HepG2 (cell line): ENCODE results near the gene SPAG5. TPM values are rescaled to one million over a fixed set of nuclear protein-coding genes. Genes with fewer than 3 reads are reported as not detected.

ENCODE experiments used
- DRAP1 ChIP-seq: IDR thresholded peaks from 2 replicates; pipeline ENCODE4 v1.6.1; 2016; ENCODE audit warnings: missing genetic modification reagents, missing compliant biosample characterization
- NR2F6 ChIP-seq, 2 experiments: IDR thresholded peaks; 2 replicates each; pipeline ENCODE4 v1.6.1; 2016; ENCODE audit warnings: antibody characterized with exemption in 1 of 2, mild to moderate bottlenecking in 1 of 2
- PBX2 ChIP-seq: IDR thresholded peaks from 2 replicates; pipeline ENCODE4 v1.6.1; 2016; ENCODE audit warnings: control low read depth
- SKI ChIP-seq: fragments of 450-650 bp; IDR thresholded peaks from one replicate; pipeline ENCODE4 v1.6.1; 2018; ENCODE audit warnings: mild to moderate bottlenecking; ENCODE audit not compliant: partially characterized antibody
- U2AF2 ChIP-seq: fragments of 200-400 bp; formaldehyde crosslinking; IDR thresholded peaks from 2 replicates; pipeline ENCODE4 v1.6.1; 2017; ENCODE audit warnings: low read depth, mild to moderate bottlenecking, low read length
- ZBTB25 ChIP-seq: IDR thresholded peaks from 2 replicates; pipeline ENCODE4 v1.6.1; 2018; ENCODE audit warnings: missing genetic modification reagents
- ZBTB33 ChIP-seq: sonication (generic); formaldehyde crosslinking; IDR thresholded peaks from 2 replicates; pipeline ENCODE4 v1.4.0; 2020; ENCODE audit warnings: missing genetic modification reagents
- ZBTB40 ChIP-seq, 2 experiments: fragments of 450-650 bp in 1 of 2; sonication (generic) in 1 of 2; formaldehyde crosslinking in 1 of 2; IDR thresholded peaks; 2 replicates each; pipeline versions ENCODE4 v1.6.1 to v1.8.0; 2016 to 2022; ENCODE audit warnings: antibody characterized with exemption in 1 of 2, mild to moderate bottlenecking in 1 of 2, missing genetic modification reagents in 1 of 2
- ZEB1 ChIP-seq: IDR thresholded peaks from 2 replicates; pipeline ENCODE4 v1.6.1; 2012; ENCODE audit warnings: mild to moderate bottlenecking, low read depth, inconsistent platforms; ENCODE audit not compliant: insufficient replicate concordance
- ZFP36L1 ChIP-seq: sonication (generic); formaldehyde crosslinking; IDR thresholded peaks from 2 replicates; pipeline ENCODE4 v1.8.0; 2022; ENCODE audit warnings: mild to moderate bottlenecking, missing genetic modification reagents, moderate library complexity
- ZNF777 ChIP-seq: sonication (generic); formaldehyde crosslinking; IDR thresholded peaks from 2 replicates; pipeline ENCODE4 v1.4.0; 2020; ENCODE audit warnings: missing genetic modification reagents
- ZSCAN20 ChIP-seq: sonication (generic); formaldehyde crosslinking; IDR thresholded peaks from 2 replicates; pipeline ENCODE4 v1.4.0; 2020; ENCODE audit warnings: missing genetic modification reagents, mild to moderate bottlenecking, borderline replicate concordance
- polyA plus RNA-seq, 8 experiments: library from polyadenylated mRNA; depleted of rRNA in 3 of 8; stranded (reverse) in 7 of 8; unstranded in 1 of 8; fragments of >200 nt; fragmentation: Illumina TruSeq in 4 of 8; extraction: Trizol in 4 of 8; gene quantifications; 2 replicates each; pipeline versions ENCODE4 v1.2.1 to v1.2.3, GENCODE V29; 2011 to 2016; ENCODE audit warnings: low read depth in 4 of 8, missing spikeins in 1 of 8, mixed read lengths in 1 of 8; ENCODE audit not compliant: insufficient read depth in 1 of 8
- total RNA-seq, 5 experiments: library from RNA; depleted of rRNA; stranded (reverse); fragments of >200 nt; fragmentation: Illumina TruSeq; extraction: Trizol; gene quantifications; 2 replicates each; pipeline ENCODE4 v1.2.3, GENCODE V29; 2016; ENCODE audit warnings: low read depth in 1 of 5

The SPAG5 gene
- total and polyA plus RNA-seq, 2 of the 13 experiments (the other 11 are each of a cell fraction or from before 2014, with no cell fraction given) = 41.4 to 98.0 TPM

- no peak for TF ChIP-seq ZBTB33 (CRISPR knock-in tag)
- TF ChIP-seq ZSCAN20 (CRISPR knock-in tag) = no peak
- TF ChIP-seq ZBTB40 (IDR thresholded peaks at IDR 0.05) = no peak
- TF ChIP-seq ZBTB40 (CRISPR knock-in tag; IDR thresholded peaks at IDR 0.05) = 0 out of 2 replicates have a peak, but pooled peaks have one; percentile 9
- TF ChIP-seq ZFP36L1 (CRISPR knock-in tag) = peak; percentile 72
- no peak for TF ChIP-seq U2AF2
- peak; percentile 80 for TF ChIP-seq ZNF777 (CRISPR knock-in tag)
- TF ChIP-seq SKI = peak; percentile 61
- peak; percentile 63; the same call in 1 of the 2 replicates for TF ChIP-seq ZBTB25 (CRISPR knock-in tag)
- peak; percentile 91 for TF ChIP-seq DRAP1
- no peak for TF ChIP-seq PBX2 (CRISPR knock-in tag)
- no peak for TF ChIP-seq NR2F6 (IDR thresholded peaks at IDR 0.05)
- TF ChIP-seq NR2F6 (CRISPR knock-in tag; IDR thresholded peaks at IDR 0.05) = no peak
- no peak for TF ChIP-seq ZEB1
These were observed at the start of gene SPAG5 (continued) for GRCh38 chr17:28598799-28599310.
